Measurements from ENCODE around the gene ARIH2.

ARIH2 gene

DNA sequence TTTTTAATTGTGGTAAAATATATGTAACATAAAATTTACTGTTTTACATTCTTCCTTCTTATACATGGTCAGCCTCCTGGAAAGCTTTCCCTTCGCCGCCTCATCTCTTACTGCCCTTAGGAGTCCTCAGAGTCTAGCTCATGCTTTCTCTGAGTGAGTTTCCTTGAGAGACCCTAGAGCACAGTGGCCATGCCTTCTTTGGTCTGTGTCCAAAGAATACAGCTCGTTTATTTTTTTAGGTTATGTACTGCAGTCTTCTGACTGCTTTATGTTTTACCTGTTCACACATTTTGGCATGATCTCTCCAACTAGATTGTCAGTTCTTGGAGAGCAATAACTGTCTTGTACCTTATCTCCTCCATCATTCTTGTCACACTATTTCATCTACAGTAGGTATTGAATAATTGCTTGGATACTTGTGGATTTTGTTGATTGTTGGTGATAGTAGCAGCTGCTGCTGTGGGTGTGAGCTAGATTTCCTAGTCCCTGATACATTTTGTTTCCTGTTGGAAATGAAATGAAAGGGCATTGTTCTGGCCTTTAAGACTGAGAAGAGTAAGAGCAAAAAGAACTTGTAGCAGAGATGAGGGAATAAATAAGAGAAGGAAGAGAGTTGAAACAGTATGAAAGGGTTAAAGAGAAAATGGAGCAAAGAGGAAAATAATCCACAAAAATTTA lies 10.9 kb downstream of the ARIH2 start:
- no peak for DNase-seq

DNA sequence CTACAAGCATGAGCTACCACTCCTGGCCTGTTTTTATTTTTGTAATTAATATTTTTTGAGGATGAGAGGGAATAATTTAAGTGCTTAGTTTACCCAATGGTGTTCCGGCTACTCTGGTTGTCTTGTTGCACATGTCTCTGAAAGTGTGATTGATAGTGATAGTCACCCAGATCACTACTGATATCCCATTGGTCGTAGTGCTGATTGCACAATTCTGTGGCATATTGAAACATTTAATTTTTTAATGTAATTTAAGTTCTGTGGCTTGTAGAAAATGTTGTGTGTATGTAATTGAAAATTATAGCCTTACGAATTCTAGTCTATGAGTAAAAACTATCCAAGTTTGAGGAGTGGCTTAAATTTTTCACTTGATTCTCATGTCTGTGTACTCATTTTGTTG lies 11.9 kb downstream of the ARIH2 start:
- no peak for DNase-seq

DNA sequence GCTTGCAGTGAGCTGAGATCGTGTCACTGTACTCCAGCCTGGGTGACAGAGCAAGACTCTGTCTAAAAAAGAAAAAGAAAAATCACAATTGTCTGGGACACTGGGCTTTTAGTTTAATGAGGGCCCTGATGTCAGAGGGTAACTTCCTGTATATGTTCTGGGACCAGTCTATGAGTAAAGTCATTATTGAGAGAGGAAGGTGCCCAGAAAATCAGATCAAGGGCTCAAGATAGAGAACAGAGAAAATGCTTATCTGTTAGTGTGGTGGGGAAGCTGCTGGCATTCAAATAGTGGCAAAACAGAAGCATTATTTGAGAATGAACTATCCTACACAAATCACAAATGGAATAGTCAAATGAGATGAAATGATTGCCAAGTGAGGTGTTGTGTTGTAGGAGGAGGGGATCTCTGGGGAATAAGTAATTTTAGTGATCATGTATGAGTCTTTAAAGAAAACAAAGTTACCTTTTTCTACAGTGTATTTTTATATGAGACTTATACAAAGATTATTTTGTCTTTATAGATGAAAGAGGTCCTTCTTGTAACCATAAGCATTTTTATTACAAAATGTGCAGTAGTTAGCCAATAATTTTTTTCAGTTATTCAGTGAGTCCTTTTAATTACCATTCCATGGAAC lies 13.4 kb downstream of the ARIH2 start:
- DNase-seq: no peak

DNA sequence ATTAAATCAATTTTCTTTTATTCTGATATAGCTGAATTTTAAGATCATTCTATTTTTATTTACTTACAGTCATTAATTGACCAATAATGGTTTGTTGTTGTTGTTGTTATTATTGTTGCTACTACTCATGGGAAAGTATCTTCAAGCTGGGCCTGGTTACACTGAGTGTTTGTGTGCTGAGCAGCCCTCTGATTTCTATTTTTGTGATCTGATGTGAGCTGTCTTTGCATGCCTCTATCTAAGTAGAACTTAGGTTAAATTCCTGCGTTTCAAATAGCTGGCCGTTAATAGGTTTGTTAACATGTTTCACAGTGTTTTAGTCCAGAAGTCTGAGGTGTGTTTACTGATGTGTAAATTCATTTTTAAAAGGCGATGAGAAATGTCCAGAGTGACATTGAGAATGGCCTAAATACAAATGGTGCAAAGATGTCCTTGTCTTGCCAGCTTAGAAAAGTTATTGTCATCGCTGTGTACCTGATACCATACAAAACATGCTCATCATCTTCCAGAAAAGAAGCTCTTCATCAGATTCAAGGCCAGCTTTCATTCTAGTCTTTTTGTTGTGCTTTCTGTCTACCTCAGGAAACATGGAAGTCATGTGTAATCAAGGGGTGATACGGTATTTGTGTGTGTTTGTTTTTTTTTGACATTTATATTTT lies 15.8 kb downstream of the ARIH2 start:
- DNase-seq: no peak

DNA sequence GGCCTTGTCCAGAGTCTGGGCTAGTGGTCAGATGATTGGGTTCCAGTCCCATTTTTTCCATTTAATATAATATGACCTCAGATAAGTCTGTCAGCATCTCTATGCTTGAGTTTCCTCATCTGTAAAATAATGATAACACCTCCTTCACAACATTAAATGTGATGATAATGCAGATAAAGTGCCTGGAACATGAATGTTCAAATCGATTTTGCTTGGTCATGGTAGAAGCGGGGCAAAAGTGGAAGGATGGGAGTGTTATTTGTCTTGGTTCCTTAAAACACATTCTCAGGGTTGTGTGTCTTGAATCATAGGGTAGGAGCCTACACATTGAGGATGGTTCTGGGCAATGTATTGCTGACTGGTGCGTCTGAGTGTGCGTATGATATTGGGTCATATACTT lies 16.9 kb downstream of the ARIH2 start:
- no peak for DNase-seq

DNA sequence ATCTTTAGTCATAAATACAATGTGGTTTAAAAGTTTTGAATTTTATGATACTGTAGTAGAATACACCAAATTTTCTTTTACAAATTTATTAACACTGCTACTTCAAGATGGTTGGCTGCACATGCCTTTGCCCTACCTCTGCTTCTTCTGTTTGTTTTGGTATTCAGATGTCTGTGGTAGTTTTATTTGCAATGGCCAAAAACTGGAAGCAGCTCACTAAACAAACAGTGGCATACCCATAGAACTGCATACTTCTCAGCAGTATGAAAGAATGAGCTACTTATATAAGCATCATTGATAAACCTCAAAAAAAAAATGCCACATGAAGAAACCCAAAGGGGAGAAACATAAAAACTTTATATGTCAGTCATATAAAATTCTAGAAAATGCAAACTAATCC lies 19.5 kb downstream of the ARIH2 start:
- no peak for DNase-seq

DNA sequence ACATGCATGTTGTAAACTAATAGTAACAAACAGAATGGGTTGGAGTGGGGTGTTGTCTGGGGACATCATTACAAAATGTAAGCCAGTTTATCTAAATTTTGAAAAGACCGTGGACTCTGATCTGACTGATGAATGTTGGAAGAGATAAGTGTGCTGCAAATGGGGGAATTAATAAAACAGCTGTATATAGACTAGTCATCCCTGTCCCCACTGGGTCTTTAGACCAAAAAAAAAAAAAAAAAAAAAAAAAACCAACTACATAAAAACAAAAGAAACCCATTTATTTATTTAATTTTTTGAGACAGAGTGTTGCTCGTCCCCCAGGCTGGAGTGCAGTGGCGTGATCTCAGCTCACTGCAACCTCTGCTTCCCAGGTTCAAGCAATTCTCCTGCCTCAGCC lies 20.0 kb downstream of the ARIH2 start:
- DNase-seq: no peak

DNA sequence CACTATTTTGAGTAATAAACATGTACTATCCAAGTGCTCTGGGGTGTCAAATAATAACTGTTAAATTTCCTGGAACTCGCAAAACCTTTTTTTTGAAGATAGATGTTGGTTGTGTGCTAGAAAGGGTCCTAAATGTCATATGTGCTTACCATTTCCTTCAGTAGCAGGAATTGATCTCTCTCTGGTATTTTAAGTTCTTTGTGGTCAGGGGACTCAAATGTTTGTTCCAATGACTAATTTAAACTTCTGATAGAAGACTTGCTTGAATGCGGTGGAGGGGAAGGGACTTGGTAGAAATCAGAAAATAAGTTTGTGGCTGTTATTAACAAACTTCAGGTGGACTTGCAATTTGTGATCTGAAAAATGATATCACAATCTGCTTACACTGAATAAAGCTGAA lies 26.8 kb downstream of the ARIH2 start:
- DNase-seq: no peak

DNA sequence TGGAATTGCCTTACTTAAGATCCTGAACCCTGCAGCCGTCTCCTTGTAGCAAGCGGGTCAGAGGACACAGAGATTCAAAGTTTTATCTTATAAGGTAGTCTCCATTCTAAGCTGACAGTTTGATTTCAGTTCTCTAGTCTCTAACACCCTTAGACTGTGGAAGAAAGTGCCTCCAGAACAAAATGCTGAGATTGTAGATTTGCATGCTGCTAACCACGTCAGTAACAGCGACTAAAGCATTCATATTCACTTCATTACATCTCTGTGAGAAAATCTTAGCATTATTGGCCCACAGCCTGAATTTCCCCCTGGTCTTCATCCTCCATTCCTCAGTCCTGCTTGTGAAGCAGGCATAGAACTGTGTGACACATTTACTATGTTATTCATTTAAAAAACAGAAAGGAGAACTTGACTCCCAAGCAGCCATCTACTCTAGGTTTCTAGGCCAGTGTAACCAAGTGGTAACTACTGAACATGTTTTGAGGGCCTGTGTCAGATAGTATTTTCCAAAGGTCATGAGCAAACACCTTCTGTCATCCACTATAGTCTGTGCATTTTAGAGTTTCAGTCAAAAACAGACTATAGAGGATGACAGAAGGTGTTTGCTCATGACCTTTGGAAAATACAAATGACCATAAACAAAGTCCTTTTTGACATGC lies 27.4 kb downstream of the ARIH2 start:
- DNase-seq: no peak

DNA sequence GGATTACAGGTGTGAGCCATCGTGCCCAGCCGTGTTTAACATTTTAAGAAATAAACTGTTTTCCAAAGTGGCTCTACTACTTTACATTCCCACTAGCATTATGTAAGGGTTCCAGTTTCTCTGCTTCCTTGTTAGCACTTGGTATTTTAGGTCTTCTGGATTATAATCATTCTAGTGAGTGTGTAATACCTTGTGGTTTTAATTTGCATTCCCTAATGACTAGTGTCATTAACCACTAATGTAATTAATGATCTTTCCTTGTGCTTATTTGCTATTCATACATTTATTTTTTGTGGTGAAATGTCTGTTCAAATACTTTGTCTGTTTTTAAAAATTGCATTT lies 30.7 kb downstream of the ARIH2 start:
- DNase-seq: no peak

DNA sequence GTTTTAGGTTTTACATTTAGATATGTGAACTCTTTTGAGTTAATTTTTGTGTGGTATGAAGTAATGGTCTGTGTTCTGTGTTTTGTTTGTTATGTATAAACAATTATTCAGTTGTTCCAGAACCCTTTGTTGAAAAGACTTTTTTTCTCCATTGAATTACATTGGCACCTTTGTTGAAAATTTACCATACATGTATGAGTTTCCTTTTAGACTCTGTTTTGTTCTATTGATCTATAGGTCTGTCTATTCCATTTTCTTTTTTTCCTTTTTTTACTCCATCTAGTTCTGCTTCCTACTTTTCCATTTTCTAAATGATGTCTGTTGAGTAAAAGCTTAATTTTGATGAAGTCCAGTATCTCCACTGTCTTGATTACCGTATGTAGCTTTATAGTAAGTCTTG lies 31.4 kb downstream of the ARIH2 start:
- DNase-seq: no peak

DNA sequence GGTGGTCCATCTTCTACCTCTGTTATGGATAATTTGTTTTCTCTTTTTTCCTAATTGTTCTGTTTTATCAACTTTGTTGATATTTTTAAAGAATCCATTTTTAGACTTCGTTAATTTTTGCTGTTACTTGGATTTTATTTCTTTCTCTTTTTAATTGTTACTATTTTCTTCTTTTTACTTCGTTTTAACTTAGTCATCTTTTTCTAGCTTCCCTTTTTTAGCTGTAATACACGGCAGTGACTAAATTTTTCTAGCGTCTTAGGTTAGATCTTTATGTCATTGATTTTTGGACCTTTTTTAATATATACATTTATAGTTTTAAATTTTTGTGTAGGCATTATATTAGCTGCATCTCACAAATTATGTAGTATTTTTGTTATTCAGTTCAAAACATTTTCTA lies 33.1 kb downstream of the ARIH2 start:
- no peak for DNase-seq

DNA sequence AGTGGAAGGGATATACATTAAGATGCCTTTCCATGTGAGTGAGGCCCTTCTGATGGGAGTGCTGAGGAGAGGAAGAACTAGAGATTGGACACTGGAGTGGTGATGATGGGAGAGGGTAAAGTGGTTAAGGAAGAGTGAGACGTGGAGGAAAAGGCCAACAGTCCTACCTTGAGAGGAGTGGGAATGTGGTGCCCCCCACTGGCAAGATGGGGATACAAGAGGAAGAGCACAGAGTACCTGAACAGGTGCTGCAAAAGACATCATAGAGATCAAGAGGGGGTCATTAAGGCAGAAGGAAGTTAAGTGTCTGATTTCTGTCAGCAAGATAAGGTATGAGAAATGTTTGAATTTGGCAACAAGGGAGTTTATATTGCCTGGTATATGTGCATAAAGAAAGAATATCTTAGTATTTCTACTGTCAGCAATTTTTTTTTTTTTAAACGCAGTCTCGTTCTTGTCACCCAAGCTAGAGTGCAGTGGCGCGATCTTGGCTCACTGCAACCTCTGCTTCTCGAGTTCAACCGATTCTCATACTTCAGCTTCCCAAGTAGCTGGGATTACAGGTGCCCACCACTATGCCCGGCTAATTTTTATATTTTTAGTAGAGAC lies 34.0 kb downstream of the ARIH2 start:
- DNase-seq: peak; percentile 56

DNA sequence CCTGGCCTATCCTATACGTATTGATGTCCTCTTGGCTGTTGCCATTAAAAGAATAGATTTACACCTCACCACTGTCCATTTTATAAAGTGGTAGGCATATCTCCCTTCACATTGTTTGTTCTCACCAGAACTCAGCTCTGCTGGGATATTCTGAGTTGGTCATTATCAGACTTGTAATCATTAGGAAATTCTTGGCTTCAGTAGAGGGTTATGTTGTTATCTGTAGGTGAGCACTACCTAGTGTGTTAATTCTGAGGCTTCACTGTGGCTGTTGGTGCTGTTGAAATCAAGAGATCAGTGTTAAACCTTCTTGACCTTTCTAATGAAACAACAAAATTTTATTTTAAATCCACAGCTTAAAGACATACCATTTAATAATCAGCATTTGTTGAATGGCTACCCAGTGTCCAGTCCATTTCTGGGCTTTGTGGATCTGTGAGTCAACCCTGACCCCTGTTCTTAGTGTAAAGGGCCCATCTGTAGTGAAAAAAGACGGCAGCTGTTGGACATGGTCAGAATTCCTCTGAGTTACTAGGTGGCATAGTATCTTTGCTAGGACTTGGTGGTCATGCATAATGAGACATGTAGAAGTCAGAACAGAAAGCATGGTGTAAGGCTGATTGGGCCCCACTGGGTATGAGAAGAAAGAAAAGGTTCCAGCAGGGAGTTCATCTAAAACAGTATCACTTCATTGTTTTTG lies 38.5 kb downstream of the ARIH2 start:
- no peak for DNase-seq

DNA sequence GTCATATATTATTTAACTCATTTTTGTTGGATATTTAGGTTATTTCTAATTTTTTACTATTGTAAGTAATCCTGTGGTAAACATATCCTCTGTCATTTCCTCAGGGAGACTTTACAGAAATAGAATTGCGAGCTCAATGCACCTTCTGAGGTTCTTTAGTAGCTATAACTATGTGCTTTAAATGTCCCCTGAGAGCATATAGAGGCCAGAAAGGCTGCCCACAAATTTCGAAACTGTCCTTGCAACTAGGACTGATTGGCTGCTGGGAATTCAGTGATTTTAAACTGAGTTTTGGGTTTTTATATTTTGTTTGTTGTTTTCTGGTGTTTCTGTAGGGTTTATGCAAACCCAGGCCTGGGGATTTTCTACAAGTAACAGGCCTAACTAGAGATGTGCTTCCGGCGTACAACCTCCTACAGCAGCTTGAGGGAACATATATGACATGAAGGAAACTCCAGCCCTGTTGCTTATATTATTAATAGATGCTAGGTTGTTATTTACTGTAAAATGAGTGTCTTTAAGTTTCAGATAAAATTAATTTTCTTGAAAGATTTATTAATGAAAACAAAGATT lies 42.3 kb downstream of the ARIH2 start:
- DNase-seq: no peak

DNA sequence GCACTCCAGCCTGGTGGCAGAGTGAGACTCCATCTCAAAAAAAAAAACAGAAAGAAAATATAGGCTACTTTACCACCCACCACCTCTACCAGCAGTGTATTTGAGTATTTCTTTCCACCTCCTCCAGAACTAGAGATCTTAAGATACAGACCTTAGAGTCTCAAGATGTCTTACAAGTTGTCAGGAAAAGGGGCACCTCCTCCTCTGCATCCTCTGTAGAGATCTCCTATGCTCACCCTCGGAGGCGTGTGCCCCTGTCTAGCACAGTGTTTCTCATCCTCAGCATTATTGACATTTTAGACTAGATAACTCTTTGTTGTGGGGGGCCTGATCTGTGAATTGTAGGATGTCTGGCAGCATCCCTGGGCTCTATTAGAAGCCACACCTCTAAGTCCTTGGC lies 43.7 kb downstream of the ARIH2 start:
- DNase-seq: no peak

DNA sequence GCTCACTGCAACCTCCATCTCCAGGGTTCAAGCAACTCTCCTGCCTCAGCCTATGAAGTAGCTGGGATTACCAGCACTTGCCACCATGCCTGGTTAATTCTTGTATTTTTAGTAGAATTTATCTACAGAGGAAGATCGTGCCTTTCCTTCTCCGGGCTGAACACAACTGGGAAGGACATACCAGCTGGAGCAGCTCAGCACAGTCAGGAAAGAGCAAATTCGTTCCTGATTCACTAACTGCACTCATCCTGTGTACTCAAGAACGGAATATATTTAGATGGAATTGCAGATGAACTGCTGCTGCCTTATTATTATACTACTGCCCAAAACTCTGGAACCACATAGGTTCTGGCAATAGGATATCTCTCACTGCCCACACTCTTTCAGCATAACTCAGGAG lies 44.3 kb downstream of the ARIH2 start:
- DNase-seq: no peak

DNA sequence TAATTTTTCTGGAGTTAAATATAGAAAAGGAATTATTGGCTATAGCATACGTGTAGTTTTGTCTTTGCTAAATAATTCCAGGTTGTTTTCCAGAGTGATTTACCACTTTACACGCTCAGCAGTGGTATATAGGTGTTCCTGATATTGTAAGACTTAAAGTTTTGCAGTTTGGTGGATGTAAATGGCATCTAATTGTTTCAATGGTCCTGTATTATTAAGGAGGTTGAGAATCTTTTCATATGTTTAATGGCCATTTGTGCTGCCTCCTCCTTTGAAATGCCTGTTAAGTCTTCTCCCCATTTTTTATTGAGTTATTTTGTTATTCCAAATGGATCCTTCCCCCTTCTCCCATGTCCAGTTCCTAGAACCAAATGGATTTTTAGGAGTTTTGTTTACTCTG lies 44.9 kb downstream of the ARIH2 start:
- DNase-seq: no peak

DNA sequence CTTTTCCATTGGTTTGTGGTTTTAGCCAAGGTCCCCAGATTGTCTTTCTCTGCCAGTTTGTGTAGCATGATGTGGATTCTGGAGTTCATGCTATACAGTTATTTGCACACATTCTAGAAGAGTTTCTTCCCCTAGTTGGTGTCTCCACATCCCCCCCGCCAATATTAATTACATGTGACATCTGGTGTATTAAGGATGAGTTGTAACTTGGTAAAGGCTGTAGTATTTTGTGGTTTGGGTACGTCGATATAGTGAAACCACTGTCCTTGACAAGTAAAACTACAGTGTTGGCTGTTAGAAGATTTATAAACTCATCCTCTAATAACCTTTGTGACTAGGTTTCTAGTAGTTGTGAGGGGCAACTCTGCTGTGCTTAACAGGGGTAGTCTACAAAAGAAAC lies 47.7 kb downstream of the ARIH2 start:
- no peak for DNase-seq

DNA sequence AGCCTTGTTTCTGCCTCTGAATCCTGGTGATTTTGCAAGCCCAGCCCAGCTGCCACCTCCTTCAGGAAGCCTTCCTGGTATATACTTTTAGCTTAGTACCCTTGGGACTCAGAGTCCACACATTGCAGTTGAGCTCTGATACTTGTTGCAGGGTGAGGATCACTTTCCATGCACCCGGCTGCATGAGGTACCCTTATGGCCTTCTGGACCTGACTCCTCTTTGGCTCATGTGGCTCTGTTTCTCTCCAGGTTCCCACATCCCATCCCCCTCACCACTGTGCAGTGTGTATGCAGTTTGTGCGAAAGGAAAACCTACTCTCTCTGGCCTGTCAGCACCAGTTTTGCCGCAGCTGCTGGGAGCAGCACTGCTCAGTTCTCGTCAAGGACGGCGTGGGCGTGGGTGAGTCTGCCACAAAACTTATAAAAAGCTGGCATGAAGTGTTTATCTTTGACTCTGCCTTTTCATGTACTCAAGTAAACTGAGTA lies 48.3 kb downstream of the ARIH2 start:
- no peak for DNase-seq

DNA sequence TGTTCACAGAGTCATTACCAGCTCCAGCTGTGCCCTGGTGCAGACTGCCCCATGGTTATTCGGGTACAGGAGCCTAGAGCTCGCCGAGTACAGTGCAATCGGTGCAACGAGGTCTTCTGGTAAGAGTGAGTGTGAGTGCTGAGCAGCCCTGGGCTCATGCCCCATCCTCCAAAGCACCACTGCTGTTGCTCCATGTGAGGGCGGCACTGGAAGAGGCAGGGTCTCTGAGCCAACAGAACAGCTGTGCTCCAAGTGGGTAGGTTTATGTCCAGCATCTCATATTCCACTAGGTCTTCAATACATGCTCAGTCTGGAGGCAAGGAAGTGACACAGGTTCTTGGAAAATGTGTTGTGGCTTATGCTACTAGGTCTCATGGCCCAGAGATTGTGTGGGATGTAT lies 51.9 kb downstream of the ARIH2 start:
- no peak for DNase-seq

DNA sequence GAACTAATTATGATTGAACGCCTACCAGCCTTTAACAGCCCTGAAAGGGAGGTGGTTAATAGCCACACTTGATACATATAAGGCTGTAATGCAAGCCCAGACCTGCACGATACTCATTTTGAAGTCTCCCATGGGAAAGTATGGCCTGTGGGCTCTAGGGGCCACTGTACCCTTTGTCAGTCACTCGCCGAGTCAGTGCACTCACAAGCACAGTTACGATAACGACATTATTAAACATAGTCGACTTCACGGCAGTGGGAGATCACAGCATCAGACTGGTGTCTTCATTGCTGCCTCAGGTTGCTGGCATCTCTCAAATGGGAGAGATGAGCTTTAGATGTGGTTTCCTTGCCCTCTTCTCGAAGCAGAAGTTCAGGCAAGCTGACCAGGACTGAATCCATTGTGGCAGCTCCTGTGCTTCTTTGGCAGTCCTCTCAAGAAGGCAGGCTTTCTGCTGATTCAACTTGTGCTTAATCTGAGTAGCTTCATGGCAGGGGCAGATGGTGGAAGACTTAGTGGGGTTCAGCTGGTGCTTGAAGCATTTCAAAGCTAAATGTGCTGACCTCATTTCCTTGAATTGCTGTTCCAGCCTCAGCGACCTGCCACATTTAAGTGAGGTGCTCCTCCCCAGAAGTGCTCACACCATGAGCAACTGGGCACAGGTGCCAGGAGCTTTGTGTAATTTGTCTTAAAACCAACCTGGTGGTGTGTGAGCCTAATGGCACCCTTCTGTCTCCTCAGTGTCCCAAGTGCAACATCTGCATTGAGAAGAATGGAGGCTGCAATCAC lies 55.6 kb downstream of the ARIH2 start:
- no peak for DNase-seq

Data from activated T-cell treated with anti-CD3 and anti-CD28 coated beads, Interleukin-2, amount 50 U/mL, for 1 hour (primary cell).